Posterior vena cava (tissue), 2 donors: ENCODE results near the gene EGF. TPM values are rescaled to one million over a fixed set of nuclear protein-coding genes. Genes with fewer than 3 reads are reported as not detected.

Experiments
- DNase-seq: peaks from one replicate; pipeline ENCODE4 v3.0.0-alpha.2; 2020; ENCODE audit warnings: low spot score
- intact Hi-C, 2 donors: fragments of 100-400 bp; cut with DNase I; formaldehyde crosslinking; loops; one replicate each; pipeline versions ENCODE4 v1.14.1 to v1.14.2; 2022 to 2023
- total RNA-seq, 2 donors: library from RNA; stranded (reverse); fragmentation: NEBNext Ultra II Directional; extraction: Animal tissue kit (Norgen Biotek cat#: 25700); gene quantifications; one replicate each; pipeline ENCODE4 v1.2.1, GENCODE V29; 2021
- donor health status: DM: yes; HTN: yes; CAD: no.
- donor health status: DM: yes; HTN: yes; CAD: no.

Gene EGF
- total RNA-seq, 2 donors from 2014 or later = 0.14 TPM; not detected in 1

DNA sequence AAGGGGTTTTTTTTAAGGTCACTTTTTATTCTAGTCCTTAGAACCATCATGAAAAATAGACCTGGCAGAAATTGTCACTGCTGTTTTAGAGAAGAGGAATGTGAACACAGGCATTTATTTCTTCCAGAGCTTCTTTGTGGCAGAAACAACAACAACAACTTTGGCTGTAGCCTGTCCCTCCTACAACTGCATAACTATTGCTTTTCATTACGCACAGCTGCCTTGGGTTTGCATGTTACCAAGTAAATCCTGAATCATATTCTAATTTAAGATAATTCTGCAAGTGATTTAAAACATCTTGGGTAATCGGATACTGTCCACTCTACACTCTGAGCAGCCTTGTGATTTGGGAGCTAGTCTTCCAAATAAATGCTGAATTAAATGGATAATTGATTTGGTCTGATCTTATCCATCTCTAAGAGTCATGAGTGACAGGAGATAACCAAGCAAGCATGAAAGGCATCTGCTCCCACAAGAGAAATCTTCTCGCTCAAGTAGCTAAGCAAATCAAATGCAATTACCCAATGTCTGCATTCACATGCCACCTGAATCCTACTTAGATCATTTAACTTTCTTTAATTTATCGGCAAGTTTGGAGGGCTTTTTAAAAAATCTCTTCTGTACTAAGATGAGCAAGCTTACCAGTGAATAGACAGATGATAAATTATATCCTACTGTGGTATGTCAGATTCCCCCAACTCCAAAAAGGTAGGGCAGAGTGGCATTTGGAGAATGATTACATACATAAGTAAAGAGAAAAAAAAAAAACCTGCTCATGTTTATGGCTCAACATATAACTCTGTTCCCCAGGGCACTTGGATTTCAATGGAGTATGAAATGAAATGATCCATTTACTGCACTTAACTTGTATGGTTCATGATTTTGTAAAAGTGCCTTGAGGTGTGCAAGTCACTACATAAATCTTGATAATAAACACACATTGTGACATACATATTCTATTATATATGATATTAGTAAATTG lies 73.6 kb downstream of the EGF start:
- intact Hi-C loops = no loop called here
- no peak for DNase-seq

GRCh38 chr4:109989044-109989443 lies 76.4 kb downstream of the EGF start:
- DNase-seq = no peak
- intact Hi-C loops = no loop called here

DNA sequence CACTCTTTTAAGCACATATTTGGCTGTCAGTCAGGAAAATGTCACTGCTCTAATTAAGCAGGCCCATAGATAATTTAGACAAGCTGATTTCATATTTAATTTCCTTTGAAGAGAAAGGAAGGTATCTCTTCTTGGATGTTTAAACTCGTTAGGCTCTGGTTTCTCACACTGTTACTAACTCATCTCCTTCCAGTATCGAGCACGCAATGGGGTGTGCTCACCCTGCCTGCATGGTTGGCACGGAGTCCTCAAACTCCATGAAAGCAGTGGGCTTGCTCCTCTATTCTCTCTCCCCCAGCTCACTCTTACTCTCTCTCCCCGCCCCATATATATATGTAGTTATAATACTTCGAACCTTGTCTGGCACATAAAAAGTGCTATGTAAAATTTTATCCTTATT lies 76.9 kb downstream of the EGF start:
- DNase-seq = no peak

DNA sequence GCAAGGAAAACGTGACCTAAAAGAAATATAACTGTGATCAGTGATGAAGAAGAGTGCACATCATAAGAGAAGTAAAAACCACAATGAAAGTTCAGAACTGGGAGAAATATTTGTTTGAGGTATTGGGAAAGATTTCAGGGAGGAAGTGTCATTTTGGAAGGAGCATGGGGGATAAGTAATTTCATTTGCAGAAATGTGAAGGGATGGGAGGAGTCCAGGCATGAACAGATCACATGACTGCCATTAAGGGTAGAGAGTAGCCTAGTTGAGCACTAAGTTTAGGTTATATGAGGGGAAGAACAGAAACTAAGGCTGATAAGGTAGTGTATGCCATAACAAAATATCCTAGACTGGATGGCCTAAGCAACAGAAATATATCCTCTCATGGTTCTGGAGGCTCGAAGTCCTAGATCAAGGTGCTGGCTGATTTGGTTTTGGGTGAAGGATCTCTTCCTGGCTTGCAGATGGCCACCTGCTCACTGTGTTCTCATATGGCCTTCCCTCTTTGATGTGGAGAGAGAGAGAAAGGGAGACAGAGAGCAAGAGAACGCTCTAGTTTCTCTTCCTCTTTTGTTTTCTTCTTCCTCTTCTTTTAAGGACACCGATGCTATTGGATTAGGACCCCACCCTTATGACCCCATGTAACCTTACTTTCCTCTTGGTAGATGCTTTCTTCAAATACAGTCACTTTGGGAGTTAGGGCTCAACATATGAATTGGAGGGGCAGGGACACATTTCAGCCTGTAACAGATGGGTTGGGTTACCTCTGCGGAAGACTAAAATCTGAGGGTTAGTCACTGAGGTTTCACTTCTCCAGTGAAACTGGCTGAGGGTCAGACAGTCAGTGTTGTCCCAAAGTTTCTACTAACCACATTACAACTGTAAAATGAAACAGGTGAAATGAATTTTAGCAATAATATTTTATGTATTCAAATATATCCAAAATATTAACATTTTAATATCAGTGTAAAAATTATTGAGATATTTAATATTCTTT lies 77.9 kb downstream of the EGF start:
- no peak for DNase-seq

More for the DNA sequence above, 76.9 kb downstream of the EGF start:
- intact Hi-C loops = no loop called here

DNA sequence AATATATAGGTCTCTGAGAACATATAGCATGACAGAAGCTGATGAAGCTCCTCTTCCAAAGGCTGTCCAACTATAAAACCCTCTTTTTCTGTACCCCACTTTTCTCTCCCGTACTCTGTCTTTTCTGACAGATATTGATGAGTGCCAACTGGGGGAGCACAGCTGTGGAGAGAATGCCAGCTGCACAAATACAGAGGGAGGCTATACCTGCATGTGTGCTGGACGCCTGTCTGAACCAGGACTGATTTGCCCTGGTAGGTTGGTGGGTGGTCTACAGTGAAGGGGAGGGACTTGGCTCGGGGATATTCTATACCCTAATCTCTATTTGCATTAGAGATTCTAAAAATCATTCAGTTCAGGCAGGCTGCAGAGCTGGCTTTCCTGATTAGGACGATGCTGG lies 80.4 kb downstream of the EGF start:
- no peak for DNase-seq
- intact Hi-C loops = no loop called here

More for the DNA sequence above, 77.9 kb downstream of the EGF start:
- intact Hi-C loops = no loop called here

- intact Hi-C loops = no loop called here
- no peak for DNase-seq
These were observed 81.7 kb downstream of the EGF start for GRCh38 chr4:109994415-109994827.

DNA sequence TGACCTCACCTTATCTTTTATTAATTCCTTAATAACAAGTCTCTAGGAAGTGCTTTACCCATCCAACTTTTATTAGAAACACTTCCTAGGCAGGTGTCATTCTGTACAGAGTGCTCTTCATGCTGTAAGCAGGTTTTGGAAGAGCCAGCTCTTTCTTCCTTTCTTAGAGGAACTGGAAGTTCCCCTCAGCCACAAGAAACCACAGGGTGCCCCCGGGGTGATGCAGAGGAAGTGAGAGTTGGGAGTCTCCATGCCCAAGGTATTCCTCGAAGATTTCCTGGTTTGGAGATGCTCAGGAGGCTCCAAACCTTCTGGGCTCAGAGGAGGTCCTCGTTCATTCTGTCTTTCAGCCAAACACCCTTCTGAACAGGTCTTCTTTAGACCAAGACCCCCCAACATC lies 83.8 kb downstream of the EGF start:
- intact Hi-C loops = no loop called here
- DNase-seq = no peak

GRCh38 chr4:109998867-109999584 lies 86.3 kb downstream of the EGF start:
- DNase-seq = no peak
- intact Hi-C loops = no loop called here

GRCh38 chr4:109999585-109999912 lies 86.9 kb downstream of the EGF start:
- intact Hi-C loops = no loop called here
- DNase-seq = no peak

- intact Hi-C loops = loop anchor here in 1 of 2 donors (5.0 kb wide), 1 partner anchor 515 kb away; no protein-coding TSS in a partner anchor
- DNase-seq = no peak
These were observed 89.6 kb downstream of the EGF start for GRCh38 chr4:110002326-110002725.

DNA sequence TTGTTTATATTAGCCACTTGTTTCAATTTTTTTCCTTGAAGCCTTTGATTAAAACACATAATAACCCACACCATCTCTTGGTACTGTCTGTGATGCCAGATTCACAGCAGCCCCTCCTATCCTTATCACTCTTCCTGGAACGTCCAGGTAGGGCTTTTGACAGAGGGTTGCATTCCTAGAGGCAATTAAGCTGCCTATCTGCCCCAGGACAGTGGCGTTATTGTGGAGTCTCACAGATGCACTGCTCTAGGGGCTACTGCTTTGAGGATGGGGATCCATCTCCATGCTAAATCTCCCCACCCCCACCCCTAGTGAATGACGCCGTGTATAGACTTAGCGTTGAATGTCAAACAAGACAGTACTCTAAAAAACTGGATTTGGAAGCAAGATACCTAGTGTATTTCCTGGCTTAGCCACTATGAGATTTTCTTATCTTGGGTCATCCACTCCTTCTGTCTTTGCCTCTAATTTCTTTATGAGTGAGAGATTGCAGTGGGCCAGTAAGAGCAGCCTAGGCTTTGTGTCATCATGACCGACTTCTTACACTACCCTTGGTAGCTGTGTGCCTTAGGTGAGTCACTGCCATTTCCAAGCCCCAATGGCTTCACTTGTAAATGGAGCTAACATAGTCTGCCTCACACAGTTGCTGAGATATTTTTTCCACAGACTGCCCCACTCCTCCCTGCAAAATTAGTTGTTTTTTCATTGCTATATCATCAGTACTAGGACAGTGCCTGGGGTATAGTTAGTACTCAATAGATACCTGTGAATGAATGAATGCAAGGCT lies 90.9 kb downstream of the EGF start:
- no peak for DNase-seq
- intact Hi-C loops = loop anchor here in 1 of 2 donors (5.0 kb wide), 1 partner anchor 514 kb away; no protein-coding TSS in a partner anchor

- DNase-seq = no peak
- intact Hi-C loops = loop anchor here in 1 of 2 donors (5.0 kb wide), 1 partner anchor 513 kb away; no protein-coding TSS in a partner anchor
These were observed 91.9 kb downstream of the EGF start for GRCh38 chr4:110004556-110004955.

DNA sequence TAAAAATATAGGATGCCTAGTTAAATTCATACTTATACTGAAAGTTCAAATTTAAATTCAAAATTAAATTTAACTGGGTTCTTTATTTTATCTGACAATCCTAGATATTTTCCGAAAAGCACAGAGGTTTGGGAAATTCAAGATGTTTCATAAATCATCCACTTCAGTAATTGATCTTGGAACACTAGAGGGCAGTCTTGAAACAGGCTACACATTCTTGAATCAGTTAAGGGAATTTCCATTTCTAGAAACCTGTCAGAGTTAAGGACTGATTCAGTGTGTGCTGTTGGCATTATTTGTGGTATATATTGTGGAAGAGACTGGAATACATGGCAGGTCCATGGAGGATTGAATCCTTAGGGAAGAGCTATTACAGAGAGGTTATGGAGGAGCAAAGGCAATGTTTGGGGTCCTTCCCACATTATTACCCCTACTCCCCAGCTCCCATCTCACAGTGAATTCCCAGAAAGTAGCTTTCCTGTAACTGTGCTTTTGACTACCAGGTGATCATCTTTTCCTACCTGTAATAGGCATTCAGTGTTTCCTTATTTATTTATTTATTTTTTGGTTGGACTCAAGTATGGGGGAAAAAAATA lies 92.9 kb downstream of the EGF start:
- DNase-seq = no peak
- intact Hi-C loops = loop anchor here in 1 of 2 donors (5.0 kb wide), 1 partner anchor 512 kb away; no protein-coding TSS in a partner anchor

DNA sequence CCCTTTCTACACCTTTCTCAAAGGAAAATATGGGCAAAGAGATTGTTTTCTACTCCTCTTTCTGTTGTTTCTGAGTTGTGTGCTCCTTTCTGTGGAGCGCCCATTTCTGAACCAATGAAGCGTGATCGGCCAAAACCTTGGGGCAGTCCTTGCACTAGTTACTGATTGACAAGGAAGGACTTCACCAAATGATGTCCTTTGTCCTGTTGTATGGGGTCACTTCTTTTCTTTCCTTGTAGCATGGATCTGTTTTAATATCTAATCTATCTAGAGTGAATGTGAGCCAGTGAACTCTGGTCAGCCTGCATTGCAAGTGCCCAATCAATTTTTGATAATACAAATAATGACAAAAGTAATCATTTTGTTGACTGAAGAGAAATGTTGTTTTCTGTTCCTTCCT lies 94.5 kb downstream of the EGF start:
- intact Hi-C loops = loop anchor here in 1 of 2 donors (5.0 kb wide), 1 partner anchor 510 kb away; no protein-coding TSS in a partner anchor
- DNase-seq = no peak

GRCh38 chr4:110008540-110008939 lies 95.9 kb downstream of the EGF start:
- DNase-seq = no peak
- intact Hi-C loops = loop anchor here in 1 of 2 donors (5.0 kb wide), 1 partner anchor 509 kb away; no protein-coding TSS in a partner anchor

- intact Hi-C loops = loop anchor here in 1 of 2 donors (5.0 kb wide), 1 partner anchor 508 kb away; no protein-coding TSS in a partner anchor
- DNase-seq = no peak
These were observed 96.9 kb downstream of the EGF start for GRCh38 chr4:110009550-110009949.

DNA sequence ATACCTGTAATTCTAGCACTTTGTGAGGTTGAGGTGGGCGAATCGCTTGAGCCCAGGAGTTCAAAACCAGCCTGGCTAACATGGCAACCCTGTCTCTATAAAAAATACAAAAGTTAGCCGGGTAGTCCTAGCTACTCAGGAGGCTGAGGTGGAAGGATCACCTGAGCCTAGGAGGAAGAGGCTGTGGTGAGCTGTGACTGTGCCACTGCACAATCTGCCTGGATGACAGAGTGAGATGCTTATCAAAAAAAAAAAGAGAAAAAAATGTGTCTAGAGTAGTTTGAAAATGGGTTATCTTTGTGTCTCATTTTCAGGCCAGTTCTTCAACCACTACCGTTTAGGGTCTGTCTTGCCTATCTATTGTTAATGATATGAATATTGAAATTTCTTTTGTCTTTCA lies 98.1 kb downstream of the EGF start:
- intact Hi-C loops = no loop called here
- no peak for DNase-seq

DNA sequence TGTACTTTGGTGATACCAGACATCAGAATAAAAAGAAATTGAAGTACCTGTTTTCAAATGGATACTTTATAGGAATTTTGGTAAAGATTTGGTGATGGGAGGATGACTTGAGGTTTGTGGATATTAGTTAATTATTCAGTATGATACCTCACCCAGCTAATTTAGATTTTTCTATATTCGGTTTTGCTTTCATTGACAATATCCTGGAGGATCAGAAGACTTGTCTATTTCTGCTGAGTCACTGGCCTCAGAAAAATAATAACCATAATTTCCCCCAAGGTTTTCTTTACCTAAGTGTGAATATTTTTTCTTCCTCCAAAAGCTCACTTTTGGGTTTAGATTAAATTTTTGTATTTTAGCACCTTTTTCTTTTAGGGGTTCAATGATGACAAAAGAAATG lies 100.2 kb downstream of the EGF start:
- DNase-seq = no peak
- intact Hi-C loops = no loop called here
